Stimulated activated CD8-positive, alpha-beta memory T cell treated with anti-CD3 and anti-CD28 coated beads, Interleukin-12 subunit alpha, Interleukin-12 subunit beta, amount 100 ng/mL, for 24 hours (primary cell): ENCODE measurements around the gene B4GALT1.
"Not testable (repeated sequence)": the region's sequence is repeated elsewhere in the genome, so short reads cannot be mapped to it uniquely, and the experiment has no call there.

Source experiments
- DNase-seq: peaks from one replicate; pipeline ENCODE4 v3.0.0-alpha.2; 2020; ENCODE audit errors: extremely low read depth

B4GALT1 gene

DNA sequence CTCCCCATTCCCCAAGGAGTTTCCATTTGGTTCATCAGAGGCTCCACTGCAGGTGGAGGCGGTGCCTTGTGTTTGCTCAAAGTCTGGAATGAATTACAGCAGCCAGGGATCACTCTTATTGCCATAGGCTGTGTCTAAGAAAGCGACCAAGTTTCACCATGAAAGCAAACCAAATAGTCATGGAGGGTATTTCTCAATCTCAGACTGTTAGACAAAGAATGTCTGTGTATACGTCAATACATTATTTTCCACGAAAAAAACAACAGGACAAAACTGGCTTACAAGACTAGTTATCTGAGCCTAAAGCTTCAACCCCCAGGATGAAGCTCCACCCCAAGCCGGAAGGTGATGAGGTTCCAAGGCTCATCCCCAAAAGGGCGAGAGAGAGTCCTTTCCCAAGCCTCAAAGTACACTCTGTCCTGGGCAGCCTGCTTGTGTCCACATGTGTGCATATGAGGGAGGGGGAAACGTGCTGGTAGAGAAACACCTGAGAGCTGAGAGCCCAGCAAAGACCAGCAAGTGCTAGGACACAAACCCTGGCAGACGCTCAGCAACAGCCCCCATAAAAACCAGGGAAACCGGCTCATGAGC is 4.3 kb downstream of the B4GALT1 start:
- no peak for DNase-seq

DNA sequence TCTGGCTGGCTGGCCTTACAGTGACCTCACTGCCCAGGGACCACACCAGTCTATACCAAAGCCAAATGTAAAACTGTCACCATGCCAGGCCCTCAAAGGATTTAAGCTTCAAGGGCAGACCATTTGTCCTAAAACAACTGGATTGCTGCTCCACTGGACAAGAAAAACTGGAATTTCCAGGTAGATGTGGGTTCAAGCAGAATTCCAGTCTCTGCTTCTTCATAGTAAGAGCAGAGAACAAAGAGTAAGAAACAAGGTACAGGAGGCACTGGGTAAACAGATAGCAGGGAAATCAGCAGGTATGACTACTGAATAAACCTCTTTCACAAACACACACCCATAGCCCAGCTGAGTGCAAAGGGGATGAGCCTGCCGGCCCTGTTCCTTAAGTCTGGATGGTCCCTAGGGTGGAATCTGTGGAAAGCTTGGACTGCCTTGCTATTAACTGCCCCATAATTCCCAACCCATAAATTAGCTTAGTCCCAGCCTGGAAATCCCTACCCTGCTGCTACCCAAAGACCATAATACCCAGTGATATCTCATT is 5.5 kb downstream of the B4GALT1 start:
- no peak for DNase-seq

DNA sequence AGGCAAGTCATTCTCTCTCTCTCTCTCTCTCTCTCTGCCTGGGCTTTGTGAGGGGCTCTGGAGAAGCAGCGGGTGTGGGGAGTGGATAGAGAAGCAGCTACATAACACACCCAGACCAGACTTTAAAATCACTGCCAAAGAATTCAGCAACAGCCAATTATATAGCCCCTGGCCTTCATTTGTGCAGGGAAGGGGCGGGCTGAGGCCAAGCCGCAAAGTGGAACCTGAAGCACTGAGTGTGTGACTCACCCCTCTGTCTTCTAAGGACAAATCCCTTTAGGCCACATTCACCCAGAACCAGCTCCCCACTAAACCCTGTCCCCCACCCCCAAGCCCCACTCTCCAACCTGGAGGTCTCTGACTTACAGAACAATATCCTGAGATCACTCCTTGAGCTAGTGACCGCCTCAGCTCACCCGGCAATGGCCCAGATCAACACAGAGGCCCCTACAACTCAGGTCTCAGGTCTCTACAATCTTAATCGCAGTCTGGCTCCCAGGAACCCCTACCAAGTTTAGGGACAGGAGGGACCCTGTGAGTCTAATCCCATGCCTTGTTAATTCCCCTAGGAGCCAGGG is 6.0 kb downstream of the B4GALT1 start:
- no peak for DNase-seq

DNA sequence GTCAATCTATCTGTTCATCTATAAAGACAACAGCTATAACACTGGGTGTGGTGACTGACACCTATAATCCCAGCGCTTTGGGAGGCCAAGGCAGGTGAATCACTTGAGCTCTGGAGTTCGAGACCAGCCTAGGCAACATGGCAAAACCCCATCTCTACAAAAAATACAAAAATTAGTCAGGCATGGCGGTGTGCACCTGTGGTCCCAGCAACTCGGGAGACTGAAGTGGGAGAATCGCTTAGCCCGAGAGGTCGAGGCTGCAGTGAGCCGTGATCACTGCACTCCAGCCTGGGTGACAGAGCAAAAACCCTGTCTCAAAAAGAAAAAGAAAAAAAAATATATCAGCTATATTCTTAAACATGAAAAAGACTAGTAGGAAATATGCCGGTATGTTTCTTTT is 6.7 kb downstream of the B4GALT1 start:
- not testable (repeated sequence) for DNase-seq

DNA sequence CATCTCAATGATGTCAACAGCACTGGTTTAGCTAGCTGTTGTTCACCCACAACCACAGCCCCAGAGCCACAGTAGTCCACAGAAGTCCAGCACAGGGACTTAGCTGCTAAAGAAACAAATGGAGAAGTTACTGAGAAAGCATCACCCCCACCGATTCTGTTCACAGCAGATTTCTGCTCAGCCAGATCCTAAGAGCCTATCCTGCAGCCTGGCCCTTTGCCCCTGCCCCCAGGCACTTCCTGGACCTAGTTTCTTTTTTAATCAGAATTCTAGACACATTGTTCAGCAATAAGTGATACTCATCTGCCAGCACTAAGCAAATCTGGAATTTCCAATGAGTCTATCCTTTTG is 7.4 kb downstream of the B4GALT1 start:
- no peak for DNase-seq

DNA sequence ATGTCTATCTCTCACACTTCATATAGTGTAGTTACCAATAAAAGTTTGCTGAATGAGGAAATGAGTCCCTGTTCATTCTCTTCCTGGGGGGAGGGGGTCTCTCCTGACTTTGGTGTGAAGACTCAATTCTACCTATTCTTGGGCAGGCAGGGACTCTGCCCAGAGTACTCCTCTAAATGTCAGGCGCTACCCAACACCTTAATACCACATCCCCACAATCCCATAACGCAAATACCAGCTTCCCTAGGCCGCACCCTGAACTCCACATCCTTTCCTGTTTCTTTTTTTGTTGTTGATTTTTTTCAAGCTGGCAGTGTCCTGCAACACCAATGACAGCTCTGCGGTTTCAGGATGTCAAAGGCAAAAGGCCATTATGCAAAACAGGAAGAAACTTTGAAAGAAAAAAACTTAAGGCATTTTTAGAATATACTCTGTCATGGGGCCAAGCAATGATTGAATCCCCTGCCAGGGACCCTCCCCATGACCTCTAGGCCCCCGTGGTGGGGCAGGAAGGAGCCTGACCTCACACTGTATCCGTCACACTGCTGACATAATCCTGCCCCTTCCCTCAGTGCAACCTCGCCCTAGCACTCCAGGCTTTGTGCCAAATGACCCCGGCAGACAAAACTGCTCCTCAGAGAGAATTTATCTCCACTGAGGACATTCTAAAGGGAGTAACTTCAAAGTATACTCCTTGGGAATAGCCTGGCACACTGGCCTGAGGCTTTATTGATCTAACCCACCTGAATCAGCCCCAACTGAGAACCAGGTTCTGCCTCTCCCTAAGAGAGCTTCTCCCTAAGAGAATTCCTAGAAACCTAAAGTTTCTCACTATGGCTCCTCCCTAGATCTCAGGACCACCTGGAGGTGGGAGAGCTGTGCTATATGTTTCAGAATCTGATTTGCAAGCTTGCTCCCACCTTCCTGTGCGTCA is 8.0 kb downstream of the B4GALT1 start:
- DNase-seq = no peak

DNA sequence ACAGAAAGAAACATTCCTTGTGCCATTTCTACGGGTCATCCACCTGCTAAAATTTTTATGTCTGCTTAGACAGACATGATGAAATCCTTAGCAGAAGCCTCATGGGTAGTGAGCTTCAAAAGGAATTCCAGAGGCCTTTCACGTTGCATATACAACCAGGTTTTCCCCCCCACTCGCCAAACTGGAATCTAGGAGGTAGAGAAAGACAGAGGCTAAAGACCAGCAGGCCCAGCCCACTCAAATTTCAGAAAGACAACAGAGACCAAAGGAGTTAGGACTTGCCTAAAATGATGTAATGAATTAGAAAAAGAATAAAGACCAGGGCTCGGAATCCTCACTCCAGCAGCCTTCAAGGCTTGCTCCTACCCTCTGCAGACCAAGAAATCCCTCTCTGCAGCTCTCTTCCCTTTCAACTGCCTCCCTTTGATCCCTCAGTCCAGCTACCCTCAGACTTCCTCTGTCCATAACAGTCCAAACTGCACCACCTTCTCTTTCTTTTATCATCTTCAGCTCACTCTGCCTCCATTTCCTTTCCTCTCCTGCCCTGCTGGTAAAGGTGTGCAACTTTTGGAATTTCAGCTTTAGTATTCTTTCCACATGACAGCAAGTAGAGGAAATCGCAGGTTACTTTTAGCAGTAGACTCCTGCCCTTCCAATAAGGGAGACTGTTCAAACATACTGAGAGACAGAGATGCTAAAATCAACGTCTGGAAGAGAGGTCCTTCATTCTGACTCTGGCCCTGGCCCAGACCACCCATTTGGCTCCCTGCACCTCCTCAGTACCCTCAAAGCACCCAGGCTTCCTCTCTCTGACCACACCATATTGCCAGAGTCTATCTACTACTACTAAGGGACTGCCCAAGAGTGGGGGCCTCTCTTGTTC is 8.9 kb downstream of the B4GALT1 start:
- DNase-seq = no peak

DNA sequence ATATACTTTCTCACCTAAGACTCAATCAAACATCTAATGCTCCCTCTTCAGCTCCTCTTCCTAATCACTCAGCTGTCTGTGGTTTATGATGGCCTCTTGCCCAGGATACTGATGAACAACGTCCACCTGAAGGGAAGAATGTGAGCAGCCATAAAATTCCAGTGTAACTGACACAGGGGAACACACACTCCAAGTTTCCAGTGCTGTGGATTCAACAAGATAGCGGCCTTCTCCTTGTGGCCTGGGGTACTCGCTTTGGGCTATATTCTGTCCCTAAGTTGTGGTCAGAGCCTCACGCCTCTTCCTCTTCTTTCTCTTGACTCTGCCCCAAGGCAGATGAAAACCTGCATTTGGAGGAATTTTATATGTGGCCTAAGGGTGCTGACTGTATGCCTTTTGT is 11.7 kb downstream of the B4GALT1 start:
- no peak for DNase-seq

DNA sequence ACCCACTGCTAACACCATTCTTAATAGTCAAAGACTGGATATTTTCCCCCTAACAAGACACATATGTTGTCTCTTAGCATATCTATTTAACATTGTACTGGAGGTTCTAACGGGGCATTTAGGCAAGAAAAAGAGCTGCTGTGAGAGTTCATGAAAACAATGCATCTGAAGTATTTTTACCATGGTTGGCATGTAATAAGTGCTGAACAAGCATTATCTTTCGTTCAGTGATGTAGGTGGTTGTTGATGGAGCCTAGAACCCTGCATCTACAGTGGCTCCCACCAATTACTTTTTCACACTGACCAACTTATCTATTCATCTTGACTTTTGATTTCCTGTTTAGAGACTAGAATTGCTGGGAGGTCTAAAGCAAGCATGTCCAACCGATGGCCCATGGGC is 12.8 kb downstream of the B4GALT1 start:
- DNase-seq = no peak

DNA sequence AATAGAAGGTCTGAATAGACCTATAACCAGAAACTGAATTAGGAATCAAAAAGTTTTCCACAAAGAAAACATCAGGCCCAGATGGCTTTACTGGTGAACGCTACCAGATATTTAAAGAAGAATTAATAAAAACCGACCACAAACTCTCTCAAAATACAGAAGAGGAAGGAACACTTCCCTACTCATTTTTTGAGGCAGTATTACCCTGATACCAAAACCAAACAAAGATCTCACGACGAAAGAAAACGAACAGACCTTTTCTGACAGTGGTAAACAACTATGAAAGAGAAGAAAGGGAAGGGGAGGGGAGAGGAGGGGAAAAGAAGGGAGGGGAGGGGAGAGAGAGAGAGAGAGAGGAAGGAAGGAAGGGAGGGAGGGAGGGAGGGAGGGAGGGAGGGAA is 13.5 kb downstream of the B4GALT1 start:
- no peak for DNase-seq

DNA sequence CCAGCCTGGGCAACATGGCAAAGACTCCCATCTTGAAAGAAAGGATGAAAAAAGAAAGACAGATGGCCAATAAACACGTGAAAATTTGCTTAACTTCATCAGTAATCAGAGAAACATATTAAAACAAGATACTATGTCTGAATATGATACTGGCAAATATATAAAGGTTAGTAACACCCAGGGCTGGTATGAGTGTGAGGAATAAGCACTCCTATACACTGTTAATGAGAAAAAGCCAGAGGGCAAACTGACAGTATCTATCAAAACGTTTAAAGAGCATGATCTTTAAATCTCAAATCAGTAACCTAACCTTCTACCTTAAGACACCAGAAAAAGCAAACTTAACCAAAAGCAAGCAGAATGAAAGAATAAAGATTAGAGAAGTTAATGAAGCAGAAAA is 14.1 kb downstream of the B4GALT1 start:
- no peak for DNase-seq

DNA sequence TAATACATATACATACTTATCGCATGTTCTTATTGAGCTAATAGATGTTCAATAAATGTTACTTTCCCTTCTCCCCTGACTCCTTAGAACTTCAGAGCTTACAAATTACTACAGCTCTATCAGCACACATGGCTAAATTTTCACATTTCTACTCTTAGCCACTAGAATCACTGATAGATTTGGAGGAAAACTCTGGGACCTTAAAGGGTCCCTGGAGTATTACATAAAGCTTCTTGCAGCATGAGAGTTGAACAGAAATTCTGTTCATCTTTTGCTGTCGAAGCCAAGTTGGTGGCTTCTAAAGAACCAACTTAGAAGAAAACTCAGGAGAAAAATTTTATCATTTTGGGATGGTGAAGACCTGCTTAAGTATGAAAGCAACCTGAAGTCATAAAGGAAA is 15.5 kb downstream of the B4GALT1 start:
- DNase-seq = no peak

DNA sequence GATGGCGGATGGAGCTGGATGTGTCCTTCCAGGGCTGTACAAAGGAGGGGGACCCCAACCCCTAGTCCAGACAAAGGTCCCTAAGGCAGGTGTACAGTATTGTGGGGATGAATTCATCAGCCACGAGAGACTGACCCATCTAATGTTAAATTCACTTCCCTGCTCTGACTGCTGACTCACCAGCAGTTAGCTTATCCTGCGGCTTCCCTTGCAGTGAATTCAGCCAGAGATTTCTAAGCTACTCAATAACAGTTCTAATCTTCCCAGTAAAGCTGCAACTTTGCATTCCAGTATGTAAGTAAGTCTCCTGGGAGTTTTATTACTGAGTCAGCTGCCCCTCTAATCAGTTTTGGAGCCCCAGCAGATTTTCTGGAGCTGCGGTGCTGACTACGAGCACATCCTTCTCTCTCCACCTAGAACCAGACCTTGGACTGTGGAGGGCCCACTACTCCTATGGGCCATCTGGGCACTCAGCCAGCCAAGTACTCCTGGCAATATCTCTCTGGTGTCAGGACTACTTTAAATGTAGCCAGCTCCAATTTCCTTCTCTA is 16.1 kb downstream of the B4GALT1 start:
- no peak for DNase-seq

DNA sequence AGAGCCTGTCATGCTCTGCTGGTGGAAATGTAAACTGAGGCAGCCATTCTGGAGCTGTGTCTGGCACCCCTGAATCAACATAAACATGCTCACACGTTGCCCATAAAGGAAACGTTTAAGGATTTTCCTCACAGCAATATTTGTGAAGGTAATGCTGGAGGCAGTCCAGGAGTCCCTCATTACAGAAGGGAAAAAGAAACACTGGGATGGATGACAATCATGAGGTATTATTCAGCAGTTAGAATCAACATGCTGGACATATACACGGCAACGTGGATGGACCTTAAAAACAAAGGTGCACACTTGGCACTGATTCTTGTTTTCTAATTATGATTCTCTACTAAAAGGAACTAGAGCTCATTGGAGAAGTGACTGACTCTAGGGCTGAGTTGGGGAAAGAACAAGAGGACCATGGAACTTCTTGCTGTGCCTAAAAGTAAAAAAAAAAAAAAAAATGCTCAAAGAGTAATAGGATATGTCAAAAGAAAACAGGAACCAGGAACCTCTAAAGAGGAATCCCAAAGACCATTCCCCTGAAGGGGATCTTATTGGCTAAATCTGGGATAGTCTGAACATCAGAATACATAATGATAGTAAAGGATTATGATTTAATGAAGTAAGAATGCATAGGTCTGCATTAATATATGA is 18.6 kb downstream of the B4GALT1 start:
- no peak for DNase-seq

DNA sequence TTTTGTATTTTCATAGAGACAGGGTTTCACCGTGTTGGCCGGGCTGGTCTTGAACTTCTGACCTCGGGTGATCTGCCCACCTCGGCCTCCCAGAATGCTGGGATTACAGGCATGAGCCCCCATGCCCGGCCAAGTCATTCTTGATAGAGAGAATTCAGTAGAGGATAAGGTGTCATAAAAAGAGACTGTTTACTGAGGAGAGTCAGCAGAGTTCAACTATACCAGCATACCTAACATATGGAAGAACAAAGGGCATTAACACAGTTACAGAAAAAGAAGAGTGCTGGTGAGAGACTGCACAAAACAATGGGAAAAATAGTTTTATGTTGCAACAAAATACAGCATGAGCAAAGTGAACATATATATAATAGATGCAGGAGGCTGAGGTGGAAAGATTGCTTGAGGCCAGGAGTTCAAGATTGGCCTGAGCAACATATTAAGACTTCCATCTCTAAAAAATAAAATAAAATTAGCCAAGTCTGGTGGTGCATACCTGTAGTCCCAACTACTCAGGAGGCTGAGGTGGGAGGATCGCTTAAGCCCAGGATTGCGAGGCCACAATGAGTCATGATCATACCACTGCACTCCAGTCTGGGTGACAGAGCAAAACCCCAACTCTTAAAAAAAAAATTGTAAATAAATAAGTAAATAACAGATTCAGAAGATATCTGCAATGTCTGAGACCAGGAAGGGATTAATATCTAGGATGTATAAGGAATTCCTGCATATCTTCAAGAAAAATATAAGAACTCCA is 19.5 kb downstream of the B4GALT1 start:
- DNase-seq = no peak

DNA sequence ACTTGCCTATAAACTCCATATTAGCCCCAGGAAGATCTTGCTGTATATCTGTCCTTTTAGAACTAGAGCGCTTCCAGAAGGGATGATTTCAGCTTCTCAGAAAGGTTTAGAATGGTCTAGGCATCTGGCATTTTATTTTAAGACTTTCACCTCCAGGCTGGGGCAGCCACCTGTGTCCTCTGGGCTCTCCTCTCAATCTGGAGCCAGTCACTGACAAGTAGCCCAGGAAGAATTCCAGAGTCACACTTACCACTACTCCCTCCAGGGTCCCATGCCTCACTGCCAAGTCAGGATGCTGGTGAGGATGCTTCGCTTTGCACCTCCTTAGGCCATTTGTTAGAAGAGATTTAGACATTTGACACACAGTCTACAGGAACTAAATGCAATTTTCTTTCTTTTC is 20.8 kb downstream of the B4GALT1 start:
- no peak for DNase-seq

DNA sequence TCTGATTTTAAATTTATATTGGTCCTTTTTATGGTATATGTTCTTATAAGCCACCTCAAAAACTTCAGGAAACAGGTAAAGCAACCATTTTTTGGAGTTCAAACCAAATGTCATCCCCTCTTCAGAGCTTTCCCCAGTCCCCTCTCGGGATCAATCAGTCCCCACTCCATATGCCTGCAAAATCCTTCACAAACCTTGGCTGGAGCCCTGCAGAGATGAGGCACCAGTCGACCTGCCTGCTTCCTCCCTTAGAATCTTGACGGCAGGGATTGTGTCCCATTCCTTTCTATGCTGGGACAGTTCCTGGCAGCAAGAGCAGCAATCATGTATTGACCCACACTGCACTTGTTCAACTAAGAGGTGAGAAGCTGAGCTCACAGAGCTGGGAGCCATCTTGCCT is 22.6 kb downstream of the B4GALT1 start:
- DNase-seq = no peak

DNA sequence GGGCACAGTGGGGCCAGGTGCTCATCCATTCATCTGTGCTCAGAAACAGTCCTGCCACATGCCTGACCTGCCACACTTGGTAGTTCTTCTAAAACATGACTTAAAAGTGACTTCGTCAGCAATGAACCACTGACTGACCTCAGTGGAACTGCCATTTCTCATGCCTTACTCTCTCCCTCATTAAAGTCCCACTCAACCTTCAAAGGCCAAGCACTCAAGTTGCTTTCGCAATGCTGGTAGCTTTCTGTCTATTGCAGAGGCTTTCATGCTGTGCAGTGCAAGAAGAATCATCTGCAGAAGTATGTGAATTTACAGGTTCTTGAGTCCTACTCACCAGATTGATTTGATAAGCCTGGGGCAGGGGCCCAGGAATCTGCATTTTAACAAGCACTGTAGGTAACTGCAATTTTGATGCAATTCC is 23.9 kb downstream of the B4GALT1 start:
- DNase-seq = no peak

DNA sequence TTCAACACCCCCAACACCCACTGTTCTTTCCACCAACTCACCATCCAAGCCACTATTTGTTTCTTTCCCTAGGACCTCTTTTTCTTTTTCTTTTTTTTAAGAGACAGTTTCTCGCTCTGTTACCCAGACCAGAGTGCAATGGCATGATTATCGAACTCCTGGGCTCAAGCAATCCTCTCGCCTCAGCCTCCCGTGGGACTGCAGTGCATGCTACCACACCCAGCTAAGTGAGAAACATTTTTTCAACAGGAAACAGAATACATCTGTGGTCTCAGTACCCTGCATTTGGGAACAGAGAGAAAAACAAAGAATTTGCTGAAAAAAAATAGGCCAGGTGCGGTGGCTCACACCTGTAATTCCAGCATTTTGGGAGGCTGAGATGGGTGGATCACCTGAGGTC is 24.6 kb downstream of the B4GALT1 start:
- no peak for DNase-seq
